K562 (cell line): ENCODE measurements around the gene PLXNB1. TPM values are rescaled to one million over a fixed set of nuclear protein-coding genes. Genes with fewer than 3 reads are reported as not detected.

Experiments used
- MYC ChIP-seq, 2 experiments: fragments of 250-450 bp in 1 of 2; sonication (Bioruptor Pico) in 1 of 2; IDR thresholded peaks; 2 replicates each; pipeline versions ENCODE4 v1.5.1 to v1.6.1; 2012 to 2021; ENCODE audit warnings: low read depth in 2 of 2, borderline replicate concordance in 1 of 2, improper control_type of control experiment in 1 of 2, low read length in 1 of 2, mild to moderate bottlenecking in 1 of 2, moderate library complexity in 1 of 2
- POLR2B ChIP-seq: fragments of 450-650 bp; IDR thresholded peaks from 2 replicates; pipeline ENCODE4 v1.6.1; 2018; ENCODE audit warnings: low read depth; ENCODE audit not compliant: partially characterized antibody
- TCF7L2 ChIP-seq: fragments of 150-350 bp; IDR thresholded peaks from 2 replicates; pipeline ENCODE4 v1.6.1; 2016; ENCODE audit warnings: low read depth, mild to moderate bottlenecking, low read length, moderate library complexity
- ZBTB40 ChIP-seq, 2 experiments: fragments of 450-650 bp in 1 of 2; sonication (generic) in 1 of 2; formaldehyde crosslinking in 1 of 2; IDR thresholded peaks; 2 replicates each; pipeline versions ENCODE4 v1.7.1 to v1.9.0; 2016 to 2022; ENCODE audit warnings: inconsistent platforms in 1 of 2, mild to moderate bottlenecking in 1 of 2, missing genetic modification reagents in 1 of 2
- ZNF609 ChIP-seq: sonication (generic); formaldehyde crosslinking; IDR thresholded peaks from 2 replicates; pipeline ENCODE4 v1.8.1; 2023; ENCODE audit warnings: missing genetic modification reagents, mild to moderate bottlenecking, borderline replicate concordance
- polyA plus RNA-seq, 8 experiments: library from polyadenylated mRNA; depleted of rRNA in 4 of 8; stranded (reverse) in 5 of 8; unstranded in 3 of 8; fragments of >200 nt; fragmentation: Nextera tagmentation in 2 of 8; fragmentation: Illumina TruSeq in 1 of 8; extraction: Ambion mirVana in 2 of 8; extraction: Trizol in 1 of 8; gene quantifications; 2 replicates each; pipeline versions ENCODE4 v1.2.1 to v1.2.3, GENCODE V29; 2011 to 2014; ENCODE audit warnings: inconsistent platforms in 1 of 8, missing spikeins in 1 of 8
- total RNA-seq, 7 experiments: library from RNA; depleted of rRNA in 6 of 7; stranded (reverse); fragments of >200 nt in 6 of 7; fragmentation: Illumina TruSeq in 2 of 7; extraction: Trizol in 2 of 7; gene quantifications; 2 replicates each; pipeline versions ENCODE4 v1.2.1 to v1.2.3, GENCODE V29; 2011 to 2021; ENCODE audit warnings: low replicate concordance in 1 of 7
- TF ChIP-seq, protein P1 (sequence below), 2 experiments: fragments of 150-350 bp in 1 of 2; IDR thresholded peaks; 2 replicates each; pipeline ENCODE4 v1.6.1; 2012 to 2016; ENCODE audit warnings: low read depth in 2 of 2, low read length in 2 of 2, mild to moderate bottlenecking in 1 of 2, moderate library complexity in 1 of 2

Gene PLXNB1
- total and polyA plus RNA-seq, 9 of the 15 experiments (the other 6 are each of a cell fraction or from before 2014, with no cell fraction given), result 0.17 to 17.4 (median 6.0) TPM

DNA sequence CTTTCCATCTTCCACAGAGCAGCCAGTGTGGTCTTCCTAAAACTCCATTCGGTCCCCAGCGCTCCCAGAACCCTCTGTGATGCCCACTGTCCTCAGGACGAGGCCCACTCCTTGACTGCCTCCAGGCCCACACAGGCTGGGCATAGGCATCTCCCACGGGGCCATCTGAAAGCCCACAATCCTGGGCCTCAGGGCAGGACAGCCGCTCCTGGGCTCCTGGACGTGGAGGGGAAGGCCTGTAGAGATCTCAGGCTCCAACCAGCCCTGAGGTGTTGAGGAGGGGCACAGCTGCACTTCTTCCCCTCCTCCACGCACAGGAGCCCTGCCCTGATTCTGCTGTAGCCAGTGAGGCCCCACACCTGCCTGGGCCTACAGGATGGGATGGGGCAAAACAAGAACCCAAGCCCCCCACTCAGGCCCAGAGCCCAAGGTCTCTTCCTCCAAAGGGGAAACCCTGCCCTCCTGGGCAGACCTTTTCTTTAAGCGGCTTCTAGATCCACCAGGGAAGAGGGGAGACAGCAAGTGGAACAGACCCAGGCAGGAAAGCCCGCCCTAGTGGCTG is 48.2 kb upstream of the PLXNB1 start (continued):
- TF ChIP-seq ZBTB40 (IDR thresholded peaks at IDR 0.05), result no peak
- TF ChIP-seq ZBTB40 (CRISPR knock-in tag; IDR thresholded peaks at IDR 0.05), result no peak
- no peak for TF ChIP-seq MYC (IDR thresholded peaks at IDR 0.05; ENCODE audit: low read depth, low read length)
- TF ChIP-seq MYC (CRISPR knock-in tag; IDR thresholded peaks at IDR 0.05; ENCODE audit: borderline replicate concordance, low read depth), result no peak
- no peak for TF ChIP-seq POLR2B
- TF ChIP-seq, protein P1, sequence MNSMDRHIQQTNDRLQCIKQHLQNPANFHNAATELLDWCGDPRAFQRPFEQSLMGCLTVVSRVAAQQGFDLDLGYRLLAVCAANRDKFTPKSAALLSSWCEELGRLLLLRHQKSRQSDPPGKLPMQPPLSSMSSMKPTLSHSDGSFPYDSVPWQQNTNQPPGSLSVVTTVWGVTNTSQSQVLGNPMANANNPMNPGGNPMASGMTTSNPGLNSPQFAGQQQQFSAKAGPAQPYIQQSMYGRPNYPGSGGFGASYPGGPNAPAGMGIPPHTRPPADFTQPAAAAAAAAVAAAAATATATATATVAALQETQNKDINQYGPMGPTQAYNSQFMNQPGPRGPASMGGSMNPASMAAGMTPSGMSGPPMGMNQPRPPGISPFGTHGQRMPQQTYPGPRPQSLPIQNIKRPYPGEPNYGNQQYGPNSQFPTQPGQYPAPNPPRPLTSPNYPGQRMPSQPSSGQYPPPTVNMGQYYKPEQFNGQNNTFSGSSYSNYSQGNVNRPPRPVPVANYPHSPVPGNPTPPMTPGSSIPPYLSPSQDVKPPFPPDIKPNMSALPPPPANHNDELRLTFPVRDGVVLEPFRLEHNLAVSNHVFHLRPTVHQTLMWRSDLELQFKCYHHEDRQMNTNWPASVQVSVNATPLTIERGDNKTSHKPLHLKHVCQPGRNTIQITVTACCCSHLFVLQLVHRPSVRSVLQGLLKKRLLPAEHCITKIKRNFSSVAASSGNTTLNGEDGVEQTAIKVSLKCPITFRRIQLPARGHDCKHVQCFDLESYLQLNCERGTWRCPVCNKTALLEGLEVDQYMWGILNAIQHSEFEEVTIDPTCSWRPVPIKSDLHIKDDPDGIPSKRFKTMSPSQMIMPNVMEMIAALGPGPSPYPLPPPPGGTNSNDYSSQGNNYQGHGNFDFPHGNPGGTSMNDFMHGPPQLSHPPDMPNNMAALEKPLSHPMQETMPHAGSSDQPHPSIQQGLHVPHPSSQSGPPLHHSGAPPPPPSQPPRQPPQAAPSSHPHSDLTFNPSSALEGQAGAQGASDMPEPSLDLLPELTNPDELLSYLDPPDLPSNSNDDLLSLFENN (IDR thresholded peaks at IDR 0.05; ENCODE audit: low read depth in 2 of 2, low read length in 2 of 2), result no peak
- TF ChIP-seq ZNF609 (CRISPR knock-in tag), result no peak
- TF ChIP-seq TCF7L2, result no peak
